Jurkat, Clone E6-1 (cell line): ENCODE results near the gene UBAC2.
"Not testable (repeated sequence)": the region's sequence is repeated elsewhere in the genome, so short reads cannot be mapped to it uniquely, and the experiment has no call there.

Experiments
- DNase-seq: peaks from one replicate; pipeline ENCODE4 v3.0.0-alpha.2; 2011; ENCODE audit warnings: low read depth, low spot score
- H3K4me3 ChIP-seq: 2 replicates; pipeline ENCODE4 v1.5.1; 2011; ENCODE audit warnings: mild to moderate bottlenecking, low read length, control low read depth, moderate library complexity

Gene UBAC2

DNA sequence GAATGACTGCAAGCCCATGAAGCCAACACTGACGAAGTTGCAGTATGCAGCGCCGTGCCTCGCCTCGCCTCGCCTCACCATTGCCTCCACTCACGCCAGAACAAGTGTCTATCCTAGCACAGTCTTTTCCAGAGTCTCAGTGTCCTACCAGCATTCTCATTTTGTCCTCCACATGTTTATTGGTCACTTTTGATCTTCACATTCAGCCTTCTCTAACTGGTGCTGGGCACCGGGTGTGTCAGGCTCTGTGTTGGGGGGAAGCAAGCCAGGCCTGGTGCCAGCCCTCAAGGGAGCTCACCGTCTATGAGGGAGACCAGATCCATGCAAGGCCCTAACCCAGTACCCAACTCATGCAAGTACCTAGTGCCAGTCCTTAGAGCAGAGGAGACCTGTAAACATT lies 176.3 kb downstream of the UBAC2 start:
- no peak for DNase-seq
- H3K4me3 ChIP-seq: no peak overlapping the region

DNA sequence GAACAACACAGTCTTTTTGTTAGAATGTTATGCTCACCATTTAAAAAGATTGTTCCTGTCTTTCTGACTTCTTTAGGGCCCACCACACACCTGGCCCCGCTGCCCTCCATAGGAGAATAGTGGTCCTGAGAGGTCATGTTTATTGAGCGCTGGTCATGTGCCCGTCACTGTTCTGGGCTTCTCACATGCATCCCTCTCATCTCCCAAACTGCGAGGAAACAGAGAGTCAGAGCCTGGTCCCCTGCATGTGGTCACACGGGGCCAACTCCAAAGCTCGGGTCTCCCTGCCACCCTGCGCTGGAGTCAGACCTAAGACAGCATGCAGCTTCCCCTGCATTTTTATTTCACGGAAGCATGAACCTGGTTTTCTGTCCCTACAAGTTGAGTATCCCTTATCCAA lies 177.0 kb downstream of the UBAC2 start:
- H3K4me3 ChIP-seq: no peak overlapping the region
- no peak for DNase-seq

DNA sequence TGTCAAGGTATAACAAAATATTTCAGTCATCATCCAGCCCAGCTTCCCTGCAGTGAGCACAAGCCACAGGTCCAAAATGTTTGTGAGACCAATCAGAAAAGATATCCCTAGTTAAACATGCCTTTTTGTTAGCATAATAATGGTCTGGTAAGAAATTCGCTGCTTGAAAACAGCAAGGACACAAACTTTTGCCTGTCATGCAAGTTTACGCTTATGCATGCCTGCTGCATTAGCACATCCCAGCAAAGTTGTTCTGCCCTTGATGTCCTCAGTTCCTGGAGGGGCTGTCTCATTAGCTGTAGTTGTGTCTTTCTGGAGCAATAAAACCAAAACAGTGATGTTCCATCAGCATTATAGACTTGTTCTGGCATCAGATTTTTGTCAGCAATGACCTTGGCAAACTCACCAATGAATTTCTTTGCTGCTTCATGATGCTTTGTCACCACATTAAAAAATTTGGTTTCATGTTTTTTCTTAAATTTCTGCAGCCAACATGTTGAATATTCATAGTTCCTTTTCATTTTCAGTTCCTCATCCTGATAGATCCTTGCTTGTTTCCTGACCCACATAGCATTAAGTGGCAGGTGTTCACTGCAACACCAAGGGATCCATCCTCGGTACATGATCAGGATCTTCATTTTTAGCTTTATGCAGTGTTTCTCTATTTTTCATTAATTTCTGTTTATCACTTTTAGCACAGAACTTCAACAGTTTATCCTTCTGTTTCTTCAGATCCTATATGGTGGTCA lies 178.5 kb downstream of the UBAC2 start:
- DNase-seq: no peak
- no peak overlapping the region for H3K4me3 ChIP-seq

DNA sequence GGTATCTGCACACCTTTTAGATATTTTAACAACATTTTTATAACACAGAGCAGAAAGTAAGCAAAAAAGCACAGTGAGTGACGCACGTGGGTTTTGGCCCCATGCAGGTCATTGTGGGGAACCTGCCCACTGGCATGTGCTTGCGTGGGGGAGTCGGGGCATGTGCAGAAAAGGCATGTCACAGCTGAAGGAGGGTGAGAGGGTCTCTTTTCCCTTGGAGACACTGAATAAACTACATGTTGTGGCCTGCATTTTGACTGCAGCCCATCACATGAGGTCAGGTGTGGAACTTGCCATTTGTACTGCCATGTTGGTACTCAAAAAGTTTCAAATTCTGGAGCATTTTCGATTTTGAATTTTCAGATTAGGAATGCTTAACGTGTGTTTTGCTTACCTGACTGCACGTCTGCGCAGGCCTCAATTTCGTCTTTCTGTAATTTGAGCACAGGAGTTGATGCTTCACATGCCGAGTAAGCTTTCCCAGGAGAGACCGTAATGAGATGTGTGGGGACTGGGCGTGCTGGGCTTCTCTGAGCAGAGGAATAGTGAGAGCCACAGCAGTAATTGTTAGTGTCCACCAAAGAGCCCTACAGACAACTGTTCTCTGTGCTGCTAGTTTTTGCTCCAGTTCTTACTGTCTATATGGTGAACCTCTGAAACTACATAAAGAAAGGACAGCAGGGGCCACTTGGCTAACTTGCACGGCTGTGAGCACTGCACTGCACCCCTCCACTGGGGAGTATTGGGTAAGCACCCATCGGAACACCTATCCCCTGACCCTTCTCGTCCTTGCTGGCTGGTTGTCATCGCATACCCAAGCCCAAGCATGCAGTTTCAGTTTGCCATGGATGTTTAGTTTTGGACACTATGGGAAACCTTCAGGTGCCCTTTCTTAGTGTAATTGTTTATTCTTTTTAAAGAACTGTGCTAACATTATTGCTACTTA lies 179.5 kb downstream of the UBAC2 start:
- no peak overlapping the region for H3K4me3 ChIP-seq
- no peak for DNase-seq

DNA sequence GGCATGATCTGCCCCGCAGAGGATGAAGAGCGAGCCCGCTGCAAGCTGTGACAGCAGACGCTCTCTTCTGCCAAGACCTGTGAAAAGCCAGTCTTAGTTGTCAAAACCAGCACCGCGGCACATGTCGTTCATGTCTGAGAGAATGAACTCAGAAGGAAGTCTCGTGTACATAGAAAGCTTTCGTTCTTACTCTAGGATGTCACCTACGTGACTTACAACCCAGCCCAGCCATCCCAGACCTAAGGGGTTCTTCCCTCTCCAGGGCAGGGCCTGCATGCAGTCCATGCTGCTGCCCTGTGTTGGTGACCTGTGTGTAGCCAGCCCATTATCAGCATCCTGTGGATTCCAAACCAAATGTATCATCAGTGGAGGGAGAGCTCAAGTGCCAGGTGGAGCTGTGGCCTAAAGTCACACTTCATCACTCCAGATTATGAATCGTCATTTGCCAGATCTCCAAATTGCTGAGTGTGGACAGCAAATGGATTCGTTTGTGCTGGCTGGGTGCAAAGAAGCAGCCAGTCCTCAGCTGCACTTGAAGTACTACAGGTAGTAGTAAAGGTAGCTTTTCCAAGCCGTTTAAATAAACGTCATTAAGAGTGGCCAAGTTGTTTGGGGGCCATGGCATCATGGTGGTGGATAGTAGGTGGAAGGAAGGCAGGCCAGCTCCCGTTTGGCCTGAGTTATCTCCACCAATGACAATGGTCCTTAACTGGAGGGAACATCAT lies 180.4 kb downstream of the UBAC2 start:
- DNase-seq: no peak
- H3K4me3 ChIP-seq: no peak overlapping the region

DNA sequence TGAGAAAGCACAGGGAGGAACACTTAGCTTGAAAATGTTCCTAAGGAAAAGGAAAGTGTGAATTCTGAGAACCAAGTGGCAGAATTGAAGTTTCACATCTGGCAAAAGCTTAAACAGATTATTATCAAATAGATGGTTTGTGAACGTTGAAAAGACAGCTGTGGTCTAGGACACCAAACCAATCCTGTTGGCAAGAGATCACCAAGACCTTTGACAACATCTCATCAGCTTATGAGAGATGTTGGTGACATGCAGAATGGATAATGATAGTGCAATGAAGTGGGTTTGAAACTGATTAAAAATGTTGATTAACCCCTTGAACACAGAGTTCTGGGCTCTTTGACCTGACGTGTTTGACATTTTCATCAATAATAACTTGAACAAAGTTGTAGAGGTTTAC lies 181.1 kb downstream of the UBAC2 start:
- DNase-seq: no peak
- H3K4me3 ChIP-seq: no peak overlapping the region

DNA sequence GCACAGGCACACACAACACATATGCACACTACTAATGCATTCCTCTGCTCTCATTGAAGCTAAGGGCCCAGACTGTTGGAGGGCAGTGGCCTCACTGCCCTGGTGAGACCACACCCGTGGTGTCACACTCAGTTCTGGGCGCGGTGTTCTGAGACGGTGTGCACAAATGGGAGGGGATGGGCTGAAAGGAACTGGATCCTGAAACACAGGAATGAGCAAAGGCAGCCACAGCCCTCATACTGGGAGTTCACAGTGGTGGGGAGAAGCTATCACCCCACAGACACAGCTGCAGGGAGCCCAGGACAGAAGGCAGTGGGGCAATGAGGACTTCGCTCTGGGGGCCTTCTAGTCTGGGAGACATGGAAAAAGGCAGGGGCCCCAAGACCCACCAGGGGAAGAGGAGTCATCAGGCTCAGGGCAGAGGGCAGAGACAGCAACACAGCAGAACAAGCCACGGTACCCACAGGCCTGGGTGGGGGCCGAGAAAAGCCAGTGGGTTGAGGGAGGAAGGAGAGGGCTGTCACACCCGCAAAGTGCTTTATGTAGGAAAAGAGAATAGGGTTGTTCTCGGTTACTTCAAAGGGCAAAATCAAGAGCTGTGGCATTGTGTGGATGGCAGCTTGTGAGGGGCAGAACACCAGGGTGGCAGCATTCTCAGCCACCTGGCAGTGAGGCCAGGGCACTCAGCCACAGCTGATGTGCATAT lies 181.9 kb downstream of the UBAC2 start:
- H3K4me3 ChIP-seq: no peak overlapping the region
- DNase-seq: peak; percentile 71

DNA sequence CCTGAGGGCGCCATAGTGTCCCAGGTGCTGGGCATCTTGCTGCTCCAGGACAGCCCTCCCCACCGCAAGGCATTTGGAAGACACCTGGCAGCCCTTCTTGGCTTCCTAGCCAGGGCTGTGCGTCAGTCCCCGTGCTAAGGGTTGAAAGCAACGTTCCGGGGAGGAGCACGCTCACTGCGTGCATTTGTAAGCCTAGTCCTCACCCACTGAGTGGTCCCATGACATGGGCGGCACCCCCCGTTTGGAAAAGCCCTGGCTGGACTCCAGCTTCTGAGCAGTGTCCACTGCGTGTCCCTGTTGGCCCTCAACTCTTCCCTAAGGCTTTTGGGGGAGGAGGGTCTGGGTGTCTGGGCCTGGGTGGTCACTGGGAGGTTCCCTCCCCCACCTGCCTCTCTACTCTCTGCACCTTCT lies 182.9 kb downstream of the UBAC2 start:
- DNase-seq: no peak
- H3K4me3 ChIP-seq: no peak overlapping the region

DNA sequence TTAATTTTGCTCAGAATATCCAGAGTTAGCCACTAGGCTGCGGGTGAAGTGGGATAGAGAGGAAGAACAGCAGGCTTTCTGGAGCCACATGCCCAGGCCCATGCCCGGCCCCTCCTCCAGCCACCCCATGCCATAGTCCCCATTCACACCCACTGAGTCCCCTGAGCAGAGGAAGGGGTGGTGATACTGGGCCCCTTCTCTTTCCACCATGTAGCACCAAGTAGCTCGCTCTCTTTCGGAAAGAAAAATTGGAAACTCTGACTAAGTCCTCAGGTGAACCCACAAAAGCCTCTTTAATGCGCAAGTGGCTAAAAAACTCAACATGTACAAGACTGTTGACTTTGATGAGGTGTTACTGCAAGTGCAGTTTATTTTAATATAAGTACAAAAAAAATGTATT lies 183.3 kb downstream of the UBAC2 start:
- H3K4me3 ChIP-seq: no peak overlapping the region
- no peak for DNase-seq

DNA sequence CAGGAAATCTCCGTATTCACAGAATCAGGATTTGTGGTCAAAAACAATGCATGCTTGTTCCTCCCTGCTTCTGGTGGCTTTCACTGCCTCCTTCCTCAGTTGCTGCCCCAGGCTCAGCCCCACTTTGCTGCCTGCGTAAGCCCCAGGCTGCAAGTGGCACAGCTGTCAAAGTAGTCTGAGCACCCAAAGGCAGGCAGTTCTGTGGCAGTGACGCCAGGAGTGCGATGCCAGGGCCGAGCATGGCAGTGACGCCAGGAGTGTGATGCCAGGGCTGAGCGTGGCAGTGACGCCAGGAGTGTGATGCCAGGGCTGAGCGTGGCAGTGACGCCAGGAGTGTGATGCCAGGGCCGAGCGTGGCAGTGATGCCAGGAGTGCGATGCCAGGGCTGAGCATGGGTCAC lies 183.8 kb downstream of the UBAC2 start:
- H3K4me3 ChIP-seq: no peak overlapping the region
- no peak for DNase-seq

DNA sequence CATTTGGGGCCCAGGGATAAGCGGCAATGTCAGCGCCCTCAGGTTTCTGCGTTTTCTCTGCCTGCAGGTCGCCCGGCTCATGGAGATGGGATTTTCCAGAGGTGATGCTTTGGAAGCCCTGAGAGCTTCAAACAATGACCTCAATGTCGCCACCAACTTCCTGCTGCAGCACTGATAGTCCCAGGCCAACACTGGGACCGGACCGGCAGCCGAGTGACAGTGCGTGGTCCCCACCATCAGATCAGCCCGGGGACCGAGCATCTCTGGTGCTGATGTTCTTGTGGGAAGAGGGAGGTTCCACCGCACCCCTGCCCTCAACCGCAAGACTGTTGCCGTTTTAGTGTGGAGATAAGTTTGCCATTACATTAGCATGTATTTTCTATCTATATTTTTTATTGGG lies 184.5 kb downstream of the UBAC2 start:
- H3K4me3 ChIP-seq: no peak overlapping the region
- no peak for DNase-seq

DNA sequence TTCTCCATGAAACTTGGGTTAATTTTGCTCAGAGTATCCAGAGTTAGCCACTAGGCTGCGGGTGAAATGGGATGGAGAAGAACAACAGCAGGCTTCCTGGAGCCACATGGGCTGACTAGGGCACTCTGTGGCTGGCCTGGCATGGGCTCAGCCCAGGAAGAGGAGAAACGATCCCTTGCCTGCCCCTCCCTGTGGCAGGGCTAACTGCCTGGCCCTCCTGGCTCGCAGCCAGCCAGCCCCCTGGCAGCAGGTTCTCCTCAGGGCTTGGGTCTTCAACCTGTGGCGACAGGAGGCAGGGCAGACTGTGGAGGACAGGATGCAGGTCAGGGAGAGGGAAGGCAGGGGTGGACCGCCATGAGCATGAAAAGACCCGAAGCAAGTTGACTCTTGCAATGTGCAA lies 185.3 kb downstream of the UBAC2 start:
- no peak overlapping the region for H3K4me3 ChIP-seq
- no peak for DNase-seq

DNA sequence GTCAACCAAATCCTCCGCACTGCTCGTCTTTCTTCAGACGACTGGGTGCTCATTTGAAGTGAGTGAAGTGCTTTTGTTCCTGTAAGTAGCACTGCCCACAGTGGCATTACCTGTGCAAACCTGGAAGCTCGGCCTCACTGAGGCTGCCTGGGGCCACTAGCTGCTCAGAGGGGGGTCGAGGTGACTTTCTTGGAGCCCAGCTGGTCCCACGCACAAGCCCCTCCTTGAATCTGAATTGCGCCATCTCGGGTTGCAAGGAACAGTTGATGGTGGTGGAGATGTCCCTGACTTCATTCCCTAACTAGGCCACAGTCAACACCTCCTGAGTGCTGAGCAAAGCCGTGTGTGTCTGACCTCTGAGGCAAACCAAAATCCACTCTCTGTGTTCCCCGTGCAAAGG lies 185.8 kb downstream of the UBAC2 start:
- H3K4me3 ChIP-seq: no peak overlapping the region
- DNase-seq: no peak

DNA sequence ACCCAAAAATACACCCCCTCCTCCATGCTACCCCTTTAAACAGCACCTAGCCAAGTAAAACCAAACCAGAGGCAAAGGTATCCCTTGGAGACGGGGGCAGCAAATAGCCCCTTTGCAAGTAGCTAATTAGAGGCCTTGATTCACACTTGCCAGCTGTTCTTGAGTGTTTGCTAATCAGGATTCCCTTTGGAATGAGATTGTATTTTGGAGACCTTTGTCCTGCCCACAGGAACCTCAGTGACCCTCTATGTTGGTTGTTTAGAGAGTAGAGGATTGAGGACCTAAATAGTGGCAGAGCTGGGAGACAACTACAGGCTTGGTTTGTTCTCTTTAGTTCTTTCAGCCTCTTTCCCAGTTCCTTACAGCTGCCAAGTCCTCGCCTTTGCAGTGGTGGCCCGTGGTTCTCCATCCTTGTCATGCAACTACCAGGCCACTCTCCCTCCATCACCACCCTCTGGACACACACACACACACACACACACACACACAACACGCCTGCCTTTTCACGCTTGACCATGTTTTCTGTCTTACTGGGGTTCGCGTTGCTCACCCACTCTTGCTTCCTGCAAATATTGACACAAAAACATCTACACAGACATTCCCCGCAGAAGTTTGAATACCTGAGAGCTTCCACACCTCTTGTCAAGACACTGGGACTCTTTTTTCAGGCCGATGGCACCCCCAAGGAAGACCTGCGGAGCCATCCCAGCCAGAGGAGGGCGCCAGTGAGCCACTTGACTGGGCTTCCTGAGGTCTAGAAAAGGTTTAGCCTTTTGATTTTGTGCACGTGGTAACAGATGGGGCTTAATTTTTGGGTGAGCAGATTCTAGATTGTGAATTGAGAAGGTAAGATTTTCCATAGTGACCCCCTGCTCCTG lies 186.5 kb downstream of the UBAC2 start:
- DNase-seq: peak; percentile 68
- no peak overlapping the region for H3K4me3 ChIP-seq

DNA sequence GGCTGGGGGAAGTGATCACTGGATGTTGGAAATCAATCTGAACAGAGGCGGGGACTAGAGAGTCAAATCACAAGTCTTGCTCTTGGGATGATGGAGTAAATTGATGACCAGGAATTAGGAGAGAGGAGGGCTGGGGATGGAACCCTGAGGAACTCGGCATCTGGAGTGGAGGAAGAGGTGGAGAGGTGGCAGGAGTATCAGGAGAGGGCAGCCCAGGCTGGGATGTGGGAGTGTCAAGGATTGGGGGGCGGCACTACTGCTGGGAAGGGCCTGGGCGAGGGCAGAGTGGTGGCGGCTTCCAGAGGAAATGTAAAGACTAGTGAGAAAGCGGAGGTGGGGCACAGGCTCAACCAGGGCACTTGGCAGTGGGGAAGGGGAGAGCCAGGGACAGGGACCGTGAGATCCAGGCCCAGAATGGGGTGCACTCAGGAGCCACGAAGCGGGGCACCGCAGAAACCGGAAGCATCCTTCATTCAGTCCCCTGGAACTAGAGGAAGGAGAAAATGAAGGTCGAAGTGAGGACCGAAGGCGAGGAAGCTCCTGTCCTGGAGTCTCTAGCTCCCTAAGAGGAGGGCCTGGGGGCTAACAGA lies 187.8 kb downstream of the UBAC2 start:
- DNase-seq: no peak

DNA sequence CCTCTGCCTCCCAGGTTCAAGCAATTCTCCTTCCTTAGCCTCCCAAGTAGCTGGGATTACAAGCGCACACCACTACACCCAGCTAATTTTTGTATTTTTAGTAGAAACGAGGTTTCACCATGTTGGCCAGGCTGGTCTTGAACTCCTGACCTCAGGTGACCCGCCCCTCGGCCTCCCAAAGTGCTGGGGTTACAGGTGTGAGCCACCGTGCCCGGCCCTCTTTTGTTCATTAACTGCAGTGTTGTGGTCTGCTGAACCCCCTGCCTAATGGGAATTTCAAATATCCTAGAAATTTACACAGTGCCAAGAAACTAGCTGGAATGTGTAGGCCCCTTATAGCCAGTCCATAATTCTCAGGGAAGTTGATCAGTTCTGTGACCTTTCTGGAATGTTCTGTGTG lies 188.4 kb downstream of the UBAC2 start:
- DNase-seq, H3K4me3 ChIP-seq: not testable (repeated sequence)

More for the DNA sequence above, 187.8 kb downstream of the UBAC2 start:
- no peak overlapping the region for H3K4me3 ChIP-seq

DNA sequence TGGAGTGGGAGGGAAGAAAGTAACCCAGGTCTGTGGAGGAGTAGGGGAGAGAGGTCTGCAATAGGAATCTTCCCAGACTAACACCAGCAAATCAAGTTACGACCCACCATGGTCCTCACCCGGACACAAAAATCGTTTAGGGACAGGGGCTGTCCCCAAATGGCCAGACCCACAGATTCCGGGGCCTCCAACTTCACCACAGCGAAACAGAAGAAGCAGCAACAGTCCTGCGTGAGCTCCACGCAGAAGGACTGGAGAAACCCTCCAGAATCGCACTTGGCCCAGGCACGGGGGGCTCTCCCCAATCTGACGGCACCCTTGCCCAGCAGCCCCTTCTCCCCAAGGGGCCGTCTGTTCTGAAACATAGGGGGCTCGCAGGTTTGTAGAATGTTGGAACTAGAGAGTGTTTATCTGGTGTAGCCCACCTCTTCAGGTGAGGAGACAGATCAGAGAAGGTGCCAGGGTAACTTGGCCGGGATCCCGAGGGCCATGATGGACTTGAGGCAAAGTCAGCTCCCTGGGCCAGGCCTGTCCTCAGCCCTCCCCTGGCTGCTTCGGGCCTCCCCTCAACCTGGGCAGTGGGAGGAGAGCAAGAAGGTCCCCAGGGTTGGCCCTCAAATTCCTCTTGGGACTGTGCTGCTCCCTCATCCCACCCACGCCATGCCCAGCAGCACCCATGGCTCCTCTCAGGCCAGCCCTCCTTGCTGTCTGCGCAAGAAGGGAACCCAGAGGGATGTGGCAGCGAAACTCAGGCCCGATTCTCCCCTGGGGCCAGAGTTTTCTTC lies 189.1 kb downstream of the UBAC2 start:
- H3K4me3 ChIP-seq: no peak overlapping the region
- DNase-seq: no peak
